Right renal pelvis (tissue), 4 donors: ENCODE data around the gene AGO3. TPM values are rescaled to one million over a fixed set of nuclear protein-coding genes. Genes with fewer than 3 reads are reported as not detected.
"Not testable (repeated sequence)": the region's sequence is repeated elsewhere in the genome, so short reads cannot be mapped to it uniquely, and the experiment has no call there.

Experiments
- DNase-seq, 4 donors: peaks; one replicate each; pipeline ENCODE4 v3.0.0-alpha.2; 2013; ENCODE audit warnings: low read depth in 4 of 4, low spot score in 3 of 4, missing footprints in 1 of 4
- polyA plus RNA-seq, 4 donors: library from polyadenylated mRNA; unstranded; fragments of 120-200 nt; gene quantifications; one replicate each; pipeline ENCODE4 v1.2.1, GENCODE V29; 2013; ENCODE audit not compliant: insufficient read length in 4 of 4

AGO3 gene
- polyA plus RNA-seq, 4 donors: 11.1 to 13.2 (median 12.1) TPM

DNA sequence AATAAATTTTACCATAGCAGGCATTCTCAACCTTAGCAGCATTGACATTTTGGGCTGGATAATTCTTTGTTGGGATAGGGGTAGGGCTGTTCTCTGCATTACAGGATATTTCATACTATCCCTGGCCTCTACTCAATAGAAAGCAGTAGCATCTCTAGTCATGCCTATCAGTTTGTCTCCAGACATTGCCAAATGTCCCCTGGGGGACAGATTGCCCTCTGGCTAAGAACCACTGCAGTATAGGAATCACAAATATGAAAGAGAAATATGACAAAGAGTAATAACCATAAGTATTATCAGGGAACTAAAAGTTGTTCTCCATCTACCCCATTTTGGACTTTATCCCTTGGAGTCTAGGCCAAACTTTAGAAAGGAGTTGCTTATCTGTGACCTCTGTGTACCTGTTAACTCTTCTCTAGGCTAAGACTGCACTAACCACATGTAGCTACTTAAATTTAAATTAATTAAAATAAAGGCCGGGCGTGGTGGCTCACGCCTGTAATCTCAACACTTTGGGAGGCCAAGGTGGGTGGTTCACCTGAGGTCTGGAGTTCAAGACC, 76.1 kb downstream of the AGO3 start:
- no peak for DNase-seq

DNA sequence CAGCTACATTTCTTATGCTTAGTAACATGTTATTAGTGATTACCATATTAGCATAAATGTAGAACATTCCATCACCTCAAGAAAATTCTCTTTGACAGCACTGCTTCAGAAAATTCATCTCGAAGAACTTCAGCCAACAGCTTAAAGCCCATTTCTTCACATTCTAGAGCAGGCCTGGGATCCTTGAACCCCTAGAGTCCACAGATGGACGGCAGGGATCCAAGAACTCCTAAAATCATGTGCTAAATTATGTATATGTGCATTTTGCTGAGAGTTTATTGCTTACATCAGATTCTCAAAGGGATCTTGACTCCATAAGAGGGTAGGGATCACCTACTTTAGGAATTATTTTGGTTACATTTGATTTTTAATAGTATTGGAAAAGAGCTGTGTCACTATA, 76.8 kb downstream of the AGO3 start:
- DNase-seq: no peak

DNA sequence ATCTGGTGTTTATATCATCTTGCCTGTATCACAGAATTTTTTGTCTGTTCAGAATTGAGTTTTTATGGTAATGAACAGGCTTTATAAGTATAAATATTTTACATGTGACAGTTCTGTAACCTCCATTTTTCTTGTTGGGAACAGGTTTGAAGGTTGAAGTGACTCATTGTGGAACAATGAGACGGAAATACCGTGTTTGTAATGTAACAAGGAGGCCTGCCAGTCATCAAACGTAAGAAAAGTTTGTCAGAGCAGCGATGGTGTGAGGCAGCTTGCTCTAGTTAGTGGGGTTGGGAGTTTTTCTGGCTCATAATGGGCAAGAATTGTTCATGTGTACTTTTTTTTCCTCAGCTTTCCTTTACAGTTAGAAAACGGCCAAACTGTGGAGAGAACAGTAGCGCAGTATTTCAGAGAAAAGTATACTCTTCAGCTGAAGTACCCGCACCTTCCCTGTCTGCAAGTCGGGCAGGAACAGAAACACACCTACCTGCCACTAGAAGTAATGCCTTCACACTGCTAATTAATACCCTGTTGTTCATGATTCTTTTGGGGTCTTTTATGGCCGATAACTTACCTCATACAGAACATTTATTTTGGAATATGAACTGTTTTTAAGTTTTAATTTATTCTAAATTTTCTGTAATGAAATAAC, 77.8 kb downstream of the AGO3 start:
- DNase-seq: no peak

DNA sequence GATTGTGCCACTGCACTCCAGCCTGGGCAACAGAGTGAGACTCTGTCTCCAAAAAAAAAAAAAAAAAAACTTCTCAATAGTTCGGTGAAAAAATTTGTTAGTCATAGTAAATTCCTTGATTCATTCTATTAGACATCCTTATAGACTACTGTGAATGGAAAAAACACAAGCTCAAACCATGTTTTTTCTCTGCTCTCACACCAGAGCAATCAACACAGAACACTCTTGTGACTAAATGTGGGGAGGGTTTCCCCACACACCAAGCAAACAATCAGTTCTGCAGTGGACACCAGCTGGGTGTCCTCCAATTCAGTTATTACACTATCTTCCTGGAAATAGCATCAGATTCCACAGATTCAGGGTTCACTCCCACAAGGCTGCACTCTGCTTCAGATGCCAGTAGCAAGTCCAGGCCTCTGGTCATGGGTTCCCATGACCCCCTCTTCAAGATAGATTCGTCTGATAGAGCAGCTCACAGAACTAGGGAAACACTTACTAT, 83.9 kb downstream of the AGO3 start:
- no peak for DNase-seq

DNA sequence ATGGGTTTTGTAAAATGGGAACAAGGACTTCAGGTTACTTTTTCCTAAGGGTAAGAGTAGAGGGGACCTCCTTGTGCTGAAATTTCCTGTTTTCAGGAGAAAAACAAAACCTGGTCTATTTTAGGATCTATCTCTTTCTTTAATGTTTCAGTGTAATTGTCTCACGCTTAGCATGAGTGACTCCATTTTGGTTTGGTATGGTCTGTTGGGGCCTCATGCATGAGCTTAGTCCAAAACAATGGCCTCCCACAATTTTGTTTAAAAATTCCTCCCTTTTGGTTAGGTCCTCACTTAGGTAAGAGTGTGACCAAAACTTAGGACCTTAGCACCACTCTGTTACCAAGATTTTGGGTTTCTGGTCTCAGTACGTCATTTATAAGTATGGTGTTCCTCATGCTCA, 85.8 kb downstream of the AGO3 start:
- DNase-seq: no peak

DNA sequence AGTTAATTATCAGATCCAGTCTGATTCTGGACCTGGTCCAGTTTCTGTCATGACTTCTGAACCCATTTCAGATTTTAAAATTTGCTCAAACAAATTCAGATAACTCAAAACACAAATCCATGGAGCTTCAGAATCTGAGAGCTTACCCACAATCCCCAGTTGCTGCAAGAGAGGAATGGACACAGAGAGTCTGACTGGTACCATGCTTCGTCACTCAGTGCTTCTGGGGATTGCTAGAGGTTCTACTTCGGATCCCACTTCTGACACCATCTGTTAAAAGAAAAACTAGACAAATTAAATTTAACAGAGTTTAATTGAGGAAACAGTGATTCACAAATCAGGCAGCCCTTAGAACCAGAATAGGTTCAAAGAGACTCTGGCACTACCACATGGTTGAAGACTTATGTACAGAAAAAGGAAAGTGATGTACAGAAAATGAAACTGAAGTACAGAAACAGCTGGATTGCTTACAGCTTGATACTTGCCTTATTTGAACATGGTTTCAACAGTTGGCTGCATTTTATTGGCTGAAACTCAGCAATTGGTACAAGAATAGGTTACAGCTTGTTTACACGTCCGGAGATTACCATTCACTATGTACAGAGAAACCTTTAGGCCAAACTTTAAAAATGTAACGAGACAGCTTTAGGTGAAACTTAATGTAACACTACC, 92.3 kb downstream of the AGO3 start:
- no peak for DNase-seq

DNA sequence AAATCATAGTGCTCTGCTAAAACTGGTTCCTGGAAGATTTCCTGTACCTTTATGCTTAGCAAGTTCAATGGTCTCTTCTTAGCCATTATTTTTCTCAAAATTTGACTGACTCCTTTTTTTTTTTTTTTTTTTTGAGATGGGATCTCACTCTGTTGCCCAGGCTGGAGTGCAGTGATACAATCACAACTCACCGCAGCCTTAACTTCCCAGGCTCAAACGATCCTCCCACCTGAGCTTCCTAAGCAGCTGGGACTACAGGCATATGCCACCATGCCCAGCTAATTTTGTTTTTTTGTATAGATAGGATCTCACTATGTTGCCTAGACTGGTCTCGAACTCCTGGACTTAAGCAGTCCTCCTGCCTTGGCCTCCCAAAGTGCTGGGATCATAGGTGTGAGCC, 93.1 kb downstream of the AGO3 start:
- DNase-seq: not testable (repeated sequence)

DNA sequence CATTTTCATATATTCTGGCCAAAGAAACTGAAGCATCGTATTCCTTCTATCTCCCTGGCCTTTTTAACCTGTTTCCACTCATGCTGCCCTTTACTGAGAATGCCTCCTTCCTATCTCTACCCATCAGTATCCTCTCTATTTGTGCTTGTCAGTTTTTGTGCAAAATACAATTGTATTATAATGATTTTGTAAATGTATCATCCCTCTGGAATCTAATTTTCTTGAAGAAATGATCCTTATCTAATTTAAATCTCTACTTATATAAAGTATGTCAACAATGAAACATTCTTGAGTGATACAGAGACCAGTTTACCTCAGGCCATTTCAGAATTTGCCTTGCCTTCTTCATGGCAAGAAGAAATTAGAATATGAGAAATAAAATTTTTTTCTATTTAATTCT, 93.9 kb downstream of the AGO3 start:
- DNase-seq: no peak

DNA sequence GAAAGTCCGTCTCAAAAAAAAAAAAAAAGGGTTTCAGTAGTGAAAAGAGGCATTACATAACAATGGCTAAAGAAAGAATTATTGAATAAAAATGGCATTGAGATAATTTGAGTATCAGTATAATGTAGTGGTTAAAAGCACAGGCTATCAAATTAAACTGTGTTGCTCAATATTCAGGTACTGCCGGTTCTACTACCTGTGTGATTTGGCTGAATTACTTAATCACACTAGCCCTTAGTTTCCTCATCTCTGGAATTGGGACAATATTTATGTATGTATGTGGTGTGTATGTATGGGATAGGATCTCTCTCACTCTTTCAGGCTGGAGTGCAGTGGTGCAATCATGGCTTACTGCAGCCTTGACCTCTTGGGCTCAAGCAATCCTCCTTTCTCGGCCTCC, 96.9 kb downstream of the AGO3 start:
- no peak for DNase-seq

DNA sequence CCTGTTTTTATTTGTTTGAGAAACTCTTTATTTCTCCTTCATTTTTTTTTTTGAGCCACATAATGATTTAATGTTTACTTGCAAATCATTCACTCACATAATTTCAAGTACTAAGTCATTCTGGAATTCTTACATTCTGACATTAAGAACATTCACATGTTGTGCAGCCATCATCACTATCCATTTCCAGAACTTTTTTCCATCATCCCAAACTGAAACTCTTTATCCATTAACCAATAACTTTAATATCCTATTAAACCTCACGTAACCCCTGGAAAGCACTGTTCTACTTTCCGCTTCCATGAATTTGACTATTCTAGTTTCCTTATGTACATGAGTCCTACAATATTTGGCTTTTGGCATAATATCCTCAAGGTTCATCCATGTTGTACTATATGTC, 100.5 kb downstream of the AGO3 start:
- DNase-seq: no peak

DNA sequence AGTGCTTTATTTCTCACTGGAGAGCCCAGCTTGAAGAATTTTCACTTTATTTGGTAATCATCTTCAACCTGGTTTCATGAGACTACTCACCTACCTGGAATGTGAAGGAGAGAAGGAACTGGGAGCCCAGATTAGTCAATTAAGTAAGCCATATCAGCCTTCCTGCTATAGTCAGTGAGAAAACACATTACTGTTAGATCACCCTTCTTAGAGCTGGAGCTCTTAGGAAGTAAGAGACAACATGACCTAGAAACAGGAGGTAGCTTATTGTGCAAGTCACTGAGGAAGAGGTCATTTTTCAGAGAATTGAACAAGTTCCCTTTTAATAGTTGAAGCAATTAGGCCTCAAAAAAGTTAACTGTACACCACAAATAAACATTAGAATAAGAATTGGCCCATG, 103.8 kb downstream of the AGO3 start:
- no peak for DNase-seq

DNA sequence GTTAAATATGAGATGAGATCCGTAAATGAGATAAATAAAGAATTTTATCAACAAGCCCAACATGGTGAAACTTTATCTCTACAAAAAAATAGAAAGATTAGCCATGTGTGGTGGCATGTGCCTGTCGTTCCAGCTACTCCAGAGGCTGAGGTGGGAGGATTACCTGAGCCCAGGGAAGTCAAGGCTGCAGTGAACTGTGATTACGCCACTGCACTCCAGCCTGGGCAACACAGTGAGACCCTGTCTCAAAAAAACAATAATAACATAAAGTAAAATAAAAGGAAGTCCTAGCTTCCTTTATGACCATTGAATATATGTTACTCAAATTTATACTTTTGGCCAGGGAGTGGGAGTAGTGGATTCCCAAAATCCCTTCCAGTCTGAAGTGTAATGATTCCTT, 104.2 kb downstream of the AGO3 start:
- DNase-seq: no peak

DNA sequence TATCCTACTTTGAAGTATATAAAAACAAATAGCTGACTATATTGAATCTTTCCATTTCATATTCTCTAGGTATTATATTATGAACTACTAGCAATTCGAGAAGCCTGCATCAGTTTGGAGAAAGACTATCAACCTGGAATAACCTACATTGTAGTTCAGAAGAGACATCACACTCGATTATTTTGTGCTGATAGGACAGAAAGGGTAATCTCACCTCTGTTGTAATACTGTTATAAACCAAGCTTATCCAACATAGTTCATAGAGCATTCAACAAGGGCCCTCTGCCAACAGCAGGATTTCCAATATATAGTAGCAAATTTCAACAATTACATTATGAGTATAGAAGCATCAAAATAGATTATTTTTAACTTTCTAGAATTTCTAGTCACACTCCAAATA, 109.3 kb downstream of the AGO3 start:
- no peak for DNase-seq

DNA sequence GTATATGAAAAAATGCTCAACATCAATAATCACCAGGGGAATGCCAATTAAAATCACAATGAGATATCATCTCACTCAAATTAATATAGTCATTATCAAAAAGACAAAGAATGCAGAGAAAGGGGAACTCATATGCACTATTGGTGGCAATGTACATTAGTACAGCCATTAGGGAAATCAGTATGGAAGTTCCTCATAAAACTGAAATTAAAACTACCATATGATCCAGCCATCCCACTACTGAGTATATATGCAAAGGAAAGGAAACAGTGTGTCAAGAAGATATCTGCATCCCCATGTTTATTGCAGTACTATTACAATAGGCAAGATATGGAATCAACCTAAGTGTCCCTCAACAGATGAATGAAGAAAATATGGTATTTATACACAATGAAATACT, 120.9 kb downstream of the AGO3 start:
- no peak for DNase-seq

DNA sequence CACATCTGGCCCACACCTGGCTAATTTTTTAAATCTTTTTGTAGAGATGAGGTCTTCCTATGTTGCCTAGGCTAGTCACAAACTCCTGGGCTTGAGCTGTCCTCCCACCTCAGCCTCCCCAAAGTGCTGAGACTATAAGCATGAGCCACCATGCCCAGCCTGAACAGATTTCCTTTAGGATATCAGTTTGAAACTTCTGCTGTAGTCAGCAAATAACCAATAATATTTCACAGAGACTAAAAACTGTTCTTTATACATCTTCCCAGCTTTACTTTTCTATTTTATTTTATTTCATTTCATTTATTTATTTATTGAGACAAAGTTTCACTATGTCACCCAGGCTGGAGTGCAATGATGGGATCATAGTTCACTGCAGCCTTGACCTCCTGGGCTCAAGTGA, 123.1 kb downstream of the AGO3 start:
- no peak for DNase-seq

DNA sequence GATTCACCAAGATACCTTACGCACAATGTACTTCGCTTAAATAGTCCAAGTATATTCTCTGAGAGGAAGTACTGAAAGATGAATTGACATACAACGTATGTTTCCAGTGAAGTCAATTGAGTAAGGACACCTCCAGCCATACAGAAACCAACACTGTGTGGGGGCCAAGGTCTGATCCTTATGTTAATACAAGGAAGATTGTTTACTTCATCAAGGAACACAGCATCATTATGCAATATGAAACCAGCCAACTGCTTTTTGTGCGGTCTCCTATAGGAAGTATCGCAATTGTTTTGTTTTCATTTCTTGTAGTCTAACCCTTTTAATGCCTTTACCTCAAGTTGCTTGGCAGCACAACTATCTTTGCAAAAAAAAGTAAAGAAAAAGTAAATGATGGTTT, 124.8 kb downstream of the AGO3 start:
- DNase-seq: no peak

DNA sequence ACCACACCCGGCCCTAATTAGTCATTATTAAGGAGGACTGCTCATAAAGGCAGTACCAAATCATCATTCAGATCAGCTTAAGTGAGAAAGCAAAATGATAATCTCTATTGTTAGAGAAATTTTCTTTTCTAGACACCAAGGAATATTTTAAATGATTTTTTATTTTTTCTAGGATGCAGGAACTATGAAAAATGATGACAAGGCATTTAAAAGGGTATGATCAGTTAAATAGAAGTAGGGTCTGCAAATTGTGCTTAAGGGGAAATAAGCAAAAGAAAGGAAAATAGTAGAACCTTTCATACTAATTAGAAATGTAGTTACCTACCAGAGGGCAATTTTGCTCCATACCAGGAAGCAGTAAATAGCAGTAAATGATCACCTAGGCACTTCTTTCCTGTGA, 131.4 kb downstream of the AGO3 start:
- DNase-seq: no peak

DNA sequence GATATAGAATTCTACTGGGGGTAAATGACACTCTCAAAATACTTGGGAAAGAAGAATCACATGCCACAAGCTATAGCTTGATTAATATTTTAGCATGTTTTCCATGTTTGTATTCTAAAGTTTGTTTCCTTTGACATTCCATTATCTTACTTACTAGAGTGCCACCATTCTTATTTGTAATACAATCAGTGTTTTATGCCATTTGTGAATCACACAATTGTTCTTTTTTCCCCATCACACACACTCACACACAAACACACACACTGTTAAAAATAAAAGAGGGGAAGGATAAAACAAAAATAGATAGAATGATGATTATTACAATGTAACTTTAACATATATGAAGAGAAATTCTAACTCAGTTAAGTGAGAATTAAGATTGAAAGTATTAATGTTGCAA, 137.0 kb downstream of the AGO3 start:
- DNase-seq: no peak

DNA sequence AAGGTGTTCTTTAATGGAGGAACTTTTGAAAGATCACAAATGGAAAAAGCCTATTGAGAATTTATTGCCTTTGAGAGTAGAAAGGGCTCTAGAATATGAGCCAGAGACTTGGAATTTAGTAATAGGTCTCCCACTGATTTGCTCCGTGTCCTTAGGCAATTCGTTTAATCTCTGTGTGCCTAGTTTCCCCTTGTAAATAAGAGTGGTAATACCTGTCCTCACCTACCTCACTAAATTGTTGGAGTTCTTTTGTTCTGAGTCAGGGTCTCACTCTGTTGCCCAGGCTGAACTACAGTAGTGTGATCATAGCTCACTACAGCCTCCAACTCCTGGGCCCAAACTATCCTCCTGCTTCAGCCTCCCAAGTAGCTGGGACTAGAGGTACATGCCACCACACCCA, 138.0 kb downstream of the AGO3 start:
- DNase-seq: no peak

DNA sequence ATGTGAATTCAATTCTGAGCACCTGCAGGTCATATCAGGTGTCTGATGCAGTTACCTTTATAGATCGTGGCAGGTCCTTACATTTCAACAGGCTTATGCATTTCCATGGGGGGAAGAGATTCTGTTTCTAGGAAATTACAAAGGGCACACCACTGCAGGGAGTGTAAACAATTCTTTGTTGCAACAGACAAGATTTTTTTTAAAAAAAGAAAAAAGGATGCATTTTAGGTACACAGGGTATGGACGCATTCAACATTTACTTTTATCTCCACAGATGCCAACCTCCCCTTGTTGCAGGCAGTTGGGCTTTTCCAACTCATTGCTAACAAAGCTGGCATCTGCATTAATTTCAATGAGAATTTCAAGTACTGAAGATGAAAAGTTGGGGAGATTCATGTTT, 139.4 kb downstream of the AGO3 start:
- no peak for DNase-seq

DNA sequence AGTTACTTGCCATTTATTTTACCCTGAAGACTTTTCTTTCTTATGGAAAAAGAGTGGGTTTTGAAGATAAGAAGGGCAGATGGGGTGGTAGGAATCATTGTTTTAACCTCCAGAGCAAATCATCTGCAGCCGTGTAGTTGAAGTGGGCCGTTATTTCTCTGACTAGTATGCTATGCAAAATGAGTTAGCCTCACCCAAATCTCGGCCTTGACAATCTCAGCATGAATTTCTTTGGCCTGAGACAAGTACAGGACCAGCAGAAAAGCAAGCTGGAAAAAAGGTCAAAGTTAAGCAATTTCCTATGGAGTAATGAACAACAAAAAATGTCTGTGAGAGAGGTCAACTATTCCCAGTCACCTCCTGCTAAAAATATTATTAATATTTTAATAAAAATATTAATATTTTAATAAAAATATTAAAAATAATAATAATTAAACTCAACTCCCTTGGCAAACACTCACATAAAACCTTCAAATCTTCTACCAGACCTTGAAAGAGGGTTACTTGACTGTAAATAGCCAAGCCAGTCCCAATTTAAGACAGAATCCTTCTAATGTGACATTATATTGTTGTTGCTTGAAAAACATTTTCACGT, 146.2 kb downstream of the AGO3 start:
- DNase-seq: no peak

DNA sequence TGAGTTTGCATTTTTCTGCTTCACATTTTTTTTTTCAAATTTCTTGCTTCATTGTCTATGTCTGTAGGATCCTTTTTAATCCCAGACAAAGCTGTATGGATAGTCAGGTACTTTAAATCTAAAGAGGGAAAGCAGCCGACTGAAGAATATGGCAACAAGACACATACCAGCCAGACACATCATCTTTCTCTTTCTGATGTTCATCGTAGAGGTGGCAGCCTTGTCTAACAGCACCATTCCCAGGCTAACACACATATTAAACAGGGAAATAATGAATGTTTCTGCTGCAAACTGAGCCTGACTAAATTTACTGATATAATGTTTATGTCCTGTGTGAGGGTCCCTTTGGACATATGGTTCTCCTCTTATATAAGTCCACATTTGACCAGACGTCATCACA, 149.3 kb downstream of the AGO3 start:
- DNase-seq: no peak
